Amygdala (tissue), 56 donors: ENCODE results near the gene CCIN.

ENCODE experiments used
- DNase-seq, 56 donors: peaks; one replicate each; lab custom pipeline; 2025; lab: John Stamatoyannopoulos, UW

Gene CCIN

DNA sequence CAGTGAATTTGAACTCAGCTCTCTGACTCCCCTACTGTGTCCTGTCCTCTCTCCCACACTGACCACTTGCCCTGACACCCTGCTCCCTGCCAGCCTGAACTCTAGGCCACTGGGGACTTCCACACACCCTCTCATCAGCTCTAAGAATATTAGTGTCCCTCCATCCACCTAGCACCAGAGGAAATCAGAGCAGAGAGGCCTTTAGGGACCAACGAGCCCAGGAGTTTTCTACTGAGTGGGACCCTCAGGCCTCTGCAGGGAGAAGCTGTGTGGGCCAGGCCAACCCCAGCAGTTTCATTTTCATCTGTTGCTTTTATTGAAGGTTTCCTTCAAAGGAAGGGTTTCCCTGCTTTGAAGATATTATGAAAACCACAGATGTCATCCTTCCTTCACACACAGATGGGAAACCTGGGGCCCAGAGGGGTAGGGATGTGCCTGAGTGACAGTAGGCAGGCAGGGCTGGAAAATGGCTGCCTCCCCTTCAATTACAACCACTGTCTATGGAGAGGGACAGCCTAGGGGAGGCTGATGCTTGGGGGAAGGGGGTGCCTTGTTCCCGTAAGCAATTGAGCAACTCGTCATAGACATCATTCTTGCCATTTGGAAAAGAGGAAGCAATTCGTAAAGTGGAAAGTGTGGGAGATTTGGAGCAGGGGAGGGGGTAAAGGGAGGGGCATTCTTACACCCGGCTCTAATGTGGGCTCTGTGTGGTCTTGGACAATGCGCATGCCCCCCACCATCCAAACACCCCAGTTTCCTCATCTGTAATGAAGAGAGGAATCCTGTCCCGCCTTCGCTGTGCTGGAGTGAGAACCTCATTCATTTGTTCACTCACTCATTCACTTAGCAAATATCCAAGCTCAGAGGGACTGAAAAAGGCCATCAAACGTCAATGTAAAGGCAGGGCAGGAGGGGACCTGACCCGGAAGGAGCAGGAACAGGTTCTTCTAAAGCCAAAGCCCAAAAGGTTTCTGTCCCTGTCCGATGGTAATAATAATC, 28.8 kb upstream of the CCIN start:
- DNase-seq, result no peak

- peak in 10 of 56 donors; percentile 12 to 62 (median 32) for DNase-seq
Measured at GRCh38 chr9:36141288-36141687, 27.9 kb upstream of the CCIN start.

GRCh38 chr9:36141761-36142160, 27.4 kb upstream of the CCIN start:
- DNase-seq, result no peak

GRCh38 chr9:36142510-36143244, 26.5 kb upstream of the CCIN start:
- peak in 10 of 56 donors; percentile 17 to 62 (median 34) for DNase-seq

GRCh38 chr9:36143245-36143641, 25.9 kb upstream of the CCIN start:
- DNase-seq, result no peak

DNA sequence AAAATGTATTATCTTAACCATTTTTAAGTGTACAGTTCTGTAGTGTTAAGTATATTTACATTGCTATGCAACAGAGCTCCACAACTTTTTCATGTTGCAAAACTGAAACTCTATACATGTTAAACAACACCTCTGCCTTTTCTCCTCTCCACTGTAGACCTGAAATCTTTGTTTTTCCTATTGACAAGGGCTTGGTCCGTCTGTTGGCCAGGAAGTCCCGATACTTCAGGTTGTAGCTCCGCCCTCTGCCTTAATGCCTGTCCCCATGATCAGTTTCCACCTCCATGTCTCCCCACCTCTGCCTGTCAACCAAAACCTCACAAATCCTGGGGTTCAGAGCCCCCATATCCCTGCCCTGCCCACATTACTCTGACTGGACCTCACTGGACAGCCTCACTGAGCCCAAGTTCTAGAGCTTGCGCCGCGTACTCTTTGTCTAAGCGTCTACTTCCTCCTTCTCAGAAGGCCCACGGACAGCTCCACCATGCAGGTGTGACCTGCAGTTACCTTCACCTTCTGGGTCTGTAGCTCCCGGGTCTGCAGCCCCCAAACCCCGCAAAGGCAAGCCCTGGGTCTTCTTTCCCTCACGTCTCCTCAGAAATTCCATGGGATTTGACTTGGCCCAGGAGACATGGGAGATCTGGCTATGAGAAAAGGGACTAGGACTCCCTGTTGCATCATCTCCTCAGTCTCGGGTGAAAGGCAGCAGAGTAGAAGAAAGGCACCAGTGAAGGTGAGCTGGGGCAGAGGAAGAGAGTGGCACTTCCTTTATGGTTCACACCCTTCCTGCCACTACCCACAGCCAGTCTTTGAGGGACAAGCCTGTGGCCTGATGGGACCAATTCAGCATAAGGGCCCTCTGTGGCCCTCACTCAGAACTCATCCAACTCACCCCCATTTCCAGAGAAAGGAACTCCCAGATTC, 24.6 kb upstream of the CCIN start:
- no peak for DNase-seq

- DNase-seq, result no peak
Measured at GRCh38 chr9:36145970-36146369, 23.2 kb upstream of the CCIN start.

DNA sequence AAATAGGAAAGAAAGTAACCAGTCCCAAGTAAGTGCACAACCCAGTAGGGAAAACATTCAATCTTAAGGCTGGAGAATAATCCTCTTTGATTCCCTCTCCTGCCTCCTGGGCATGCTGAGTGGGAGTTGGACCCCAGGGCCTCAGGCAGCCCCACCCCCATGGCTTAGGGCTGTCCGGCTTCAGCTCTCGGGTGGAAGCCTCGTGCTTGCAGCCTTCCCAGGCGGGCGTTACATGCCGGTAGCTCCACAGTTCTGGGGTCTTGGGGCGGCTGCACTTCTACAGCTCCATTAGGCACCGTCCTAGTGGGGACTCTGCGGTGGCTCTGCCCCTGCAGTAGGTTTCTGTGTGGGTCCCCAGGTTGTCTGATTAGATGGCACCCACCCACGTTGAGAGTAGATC, 22.5 kb upstream of the CCIN start:
- DNase-seq, result no peak

- no peak for DNase-seq
Measured at GRCh38 chr9:36147441-36148175, 21.6 kb upstream of the CCIN start.

DNA sequence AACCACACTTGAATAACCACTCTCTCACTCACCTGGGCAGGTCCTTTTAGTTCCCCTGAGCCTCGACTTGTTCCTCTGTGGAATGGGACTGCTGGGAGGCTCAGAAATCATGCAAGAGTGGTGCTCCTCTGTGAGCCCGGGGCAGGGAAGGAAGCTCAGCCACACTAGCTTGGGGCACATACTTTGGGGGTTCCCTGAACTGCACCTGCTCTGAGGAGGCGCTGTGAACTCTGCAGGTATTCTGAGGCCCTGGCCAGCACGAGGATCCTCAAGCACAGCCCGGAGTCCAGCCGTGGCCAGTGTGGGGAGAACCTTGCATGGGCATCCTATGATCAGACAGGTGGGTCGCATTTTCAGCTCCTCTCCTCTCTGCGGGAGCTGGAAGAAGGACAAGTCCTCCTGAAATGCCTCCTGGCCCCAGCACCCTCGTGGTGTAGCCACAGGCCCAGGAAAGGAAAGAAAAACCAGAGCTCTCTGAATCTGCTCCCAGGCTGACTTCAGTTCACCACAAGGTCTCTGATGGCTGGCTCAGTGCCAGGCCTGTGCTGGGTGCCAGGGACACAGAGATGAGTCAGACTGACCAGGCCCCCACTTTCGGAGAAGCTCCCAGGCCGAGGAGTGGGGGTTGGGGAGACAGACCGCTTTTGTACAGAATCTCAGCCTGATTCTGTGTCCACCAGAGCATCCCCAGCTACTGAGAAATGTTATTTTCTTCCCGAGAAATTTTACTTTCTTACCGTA, 20.7 kb upstream of the CCIN start:
- peak in 55 of 56 donors; percentile 46 to 98 (median 88) for DNase-seq

- DNase-seq, result peak in 3 of 56 donors; percentile 23 to 32 (median 31)
Measured at GRCh38 chr9:36149197-36149596, 20.0 kb upstream of the CCIN start.

- peak in 12 of 56 donors; percentile 11 to 38 (median 21) for DNase-seq
Measured at GRCh38 chr9:36150574-36151315, 18.4 kb upstream of the CCIN start.

DNA sequence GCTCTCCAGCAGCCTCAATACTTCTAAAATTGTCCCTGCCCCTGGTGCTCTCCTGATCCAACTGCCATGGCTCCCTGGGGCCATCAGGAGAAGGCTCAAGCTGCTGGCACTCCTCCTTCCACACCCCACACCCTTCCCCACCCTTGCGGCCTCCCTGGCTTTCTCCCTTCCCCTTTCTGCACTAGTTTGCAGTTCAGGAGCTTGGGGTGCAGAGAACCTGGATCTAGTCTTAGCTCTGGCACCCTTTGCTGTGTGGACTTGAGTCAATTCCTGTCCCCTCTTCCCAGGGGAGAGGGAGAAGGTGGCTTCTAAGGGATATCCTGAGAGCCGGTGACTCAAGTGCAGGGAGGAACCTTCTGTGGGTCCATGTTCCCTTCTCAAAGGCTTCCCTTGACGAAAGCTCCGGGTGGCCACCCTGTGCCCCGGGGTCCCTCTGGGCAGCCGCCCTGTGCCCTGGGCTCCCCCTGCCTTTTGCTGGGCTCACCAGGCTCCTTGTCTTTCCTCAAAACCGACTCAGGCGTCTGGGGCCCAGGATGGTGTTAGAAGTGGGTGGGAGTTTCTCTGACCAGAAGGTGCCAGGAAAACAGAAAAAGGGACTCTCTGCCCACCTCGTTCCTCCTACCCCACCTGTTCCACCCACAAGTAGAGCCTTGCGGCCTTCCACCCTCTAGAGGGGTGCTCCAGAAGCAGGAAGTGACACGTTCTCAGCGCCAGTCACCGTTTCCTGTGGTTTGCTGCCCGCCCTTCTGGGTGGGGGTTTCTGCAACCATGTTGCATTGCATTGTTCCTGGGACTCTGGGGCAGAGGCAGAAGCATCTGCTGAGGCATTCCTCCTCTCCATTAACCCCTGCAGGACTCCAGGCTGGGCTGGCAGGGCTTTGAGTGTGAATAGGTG, 17.6 kb upstream of the CCIN start:
- DNase-seq, result peak in 4 of 56 donors; percentile 16 to 32 (median 24)

DNA sequence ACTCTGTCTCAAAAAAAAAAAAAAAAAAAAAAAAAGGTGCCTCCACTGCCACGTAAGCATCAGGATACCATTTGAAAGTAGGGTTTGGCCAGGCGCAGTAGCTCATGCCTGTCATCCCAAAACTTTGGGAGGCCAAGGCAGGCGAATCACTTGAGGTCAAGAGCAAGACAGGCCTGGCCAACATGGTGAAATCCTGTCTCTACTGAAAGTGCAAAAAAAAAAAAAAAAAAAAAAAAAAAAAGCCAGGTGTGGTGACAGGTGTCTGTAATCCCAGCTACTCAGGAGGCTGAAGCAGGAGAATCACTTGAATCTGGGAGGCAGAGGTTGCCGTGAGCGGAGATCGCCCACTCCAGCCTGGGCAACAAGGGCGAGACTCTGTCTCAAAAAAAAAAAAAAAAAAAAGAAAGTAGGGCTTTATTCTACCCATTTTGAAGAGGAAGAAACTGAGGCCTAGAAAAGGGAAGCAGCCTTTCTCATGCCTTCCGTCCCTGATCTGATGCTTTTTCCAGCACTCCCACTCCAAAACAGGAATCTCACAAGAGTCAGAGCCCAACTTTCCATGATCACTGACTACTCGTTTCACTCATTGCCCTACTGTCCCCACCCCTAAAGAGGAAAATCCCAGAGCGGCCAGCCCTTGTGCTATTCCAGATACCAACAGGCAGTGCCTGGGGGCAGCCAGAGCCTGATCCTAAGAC, 16.3 kb upstream of the CCIN start:
- no peak for DNase-seq

GRCh38 chr9:36153746-36154145, 15.4 kb upstream of the CCIN start:
- no peak for DNase-seq

DNA sequence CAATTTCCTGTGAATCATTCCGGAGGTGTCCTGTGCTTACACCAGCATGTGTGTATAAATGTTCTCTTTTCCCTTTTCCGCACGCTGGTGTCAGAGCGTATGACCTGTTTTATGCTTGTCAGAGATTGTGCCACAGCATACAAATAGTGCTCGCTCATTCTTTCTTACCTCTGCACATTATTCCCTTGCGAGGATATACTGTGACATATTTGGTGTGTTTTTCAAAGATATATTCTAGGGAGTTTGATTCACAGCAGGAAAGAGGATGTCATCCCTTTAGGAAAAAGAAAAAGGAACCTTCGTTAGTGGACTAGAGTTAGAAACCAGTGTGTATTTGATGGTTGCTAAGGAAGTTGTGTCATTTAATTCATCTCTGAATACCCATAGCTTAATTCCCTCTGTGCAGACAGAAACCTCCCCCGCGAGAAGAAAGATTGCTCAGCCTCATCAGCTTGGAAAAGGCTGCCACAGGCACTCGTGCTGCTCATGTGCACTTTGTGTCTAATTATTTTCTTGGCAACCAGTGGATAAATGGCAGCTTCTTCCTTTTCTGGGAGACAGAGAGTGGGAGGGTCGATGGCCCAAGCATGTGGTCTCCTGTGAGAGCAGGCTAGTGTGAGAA, 14.7 kb upstream of the CCIN start:
- peak in 26 of 56 donors; percentile 13 to 73 (median 38) for DNase-seq
